ENCODE data around the gene SPAG6.
"Not testable (repeated sequence)": the region's sequence is repeated elsewhere in the genome, so short reads cannot be mapped to it uniquely, and the experiment has no call there.

The SPAG6 gene

GRCh38 chr10:22381262-22381661 lies 36.0 kb downstream of the SPAG6 start:
- DNase-seq, result no peak

- no peak for DNase-seq
Observed at GRCh38 chr10:22386503-22386902, 41.2 kb downstream of the SPAG6 start.

- no peak for DNase-seq
Observed at GRCh38 chr10:22389856-22390589, 44.7 kb downstream of the SPAG6 start.

- no peak for DNase-seq
Observed at GRCh38 chr10:22391600-22391999, 46.3 kb downstream of the SPAG6 start.

GRCh38 chr10:22396195-22396594 lies 50.9 kb downstream of the SPAG6 start:
- DNase-seq, result not testable (repeated sequence)

- not testable (repeated sequence) for DNase-seq
Observed at GRCh38 chr10:22406916-22407315, 61.6 kb downstream of the SPAG6 start.

GRCh38 chr10:22410394-22410793 lies 65.1 kb downstream of the SPAG6 start:
- no peak for DNase-seq

GRCh38 chr10:22410846-22411245 lies 65.5 kb downstream of the SPAG6 start:
- no peak for DNase-seq

- DNase-seq, result no peak
Observed at GRCh38 chr10:22414146-22414545, 68.8 kb downstream of the SPAG6 start.

GRCh38 chr10:22415072-22415471 lies 69.8 kb downstream of the SPAG6 start:
- no peak for DNase-seq

GRCh38 chr10:22417736-22418268 lies 72.5 kb downstream of the SPAG6 start:
- no peak for DNase-seq

- no peak for DNase-seq
Observed at GRCh38 chr10:22420787-22421517, 75.7 kb downstream of the SPAG6 start.

- DNase-seq, result no peak
Observed at GRCh38 chr10:22426653-22427052, 81.4 kb downstream of the SPAG6 start.

GRCh38 chr10:22427101-22427500 lies 81.8 kb downstream of the SPAG6 start:
- no peak for DNase-seq

GRCh38 chr10:22427890-22428571 lies 82.7 kb downstream of the SPAG6 start:
- DNase-seq, result no peak

GRCh38 chr10:22429146-22429545 lies 83.8 kb downstream of the SPAG6 start:
- DNase-seq, result no peak

- DNase-seq, result no peak
Observed at GRCh38 chr10:22429981-22430421, 84.7 kb downstream of the SPAG6 start.

GRCh38 chr10:22433875-22434274 lies 88.6 kb downstream of the SPAG6 start:
- DNase-seq, result no peak

GRCh38 chr10:22434521-22434920 lies 89.2 kb downstream of the SPAG6 start:
- no peak for DNase-seq

GRCh38 chr10:22435650-22436049 lies 90.4 kb downstream of the SPAG6 start:
- no peak for DNase-seq

- no peak for DNase-seq
Observed at GRCh38 chr10:22436526-22436892, 91.2 kb downstream of the SPAG6 start.

GRCh38 chr10:22436893-22437619 lies 91.8 kb downstream of the SPAG6 start:
- peak; percentile 41 to 44 for DNase-seq

Measured in NCI-H187 (cell line).